Colonic mucosa (tissue), 4 donors: ENCODE results near the gene TEAD2. TPM values are rescaled to one million over a fixed set of nuclear protein-coding genes. Genes with fewer than 3 reads are reported as not detected.
"Not testable (repeated sequence)": the region's sequence is repeated elsewhere in the genome, so short reads cannot be mapped to it uniquely, and the experiment has no call there.

Experiments used
- DNase-seq: peaks from one replicate; pipeline ENCODE4 v3.0.0-alpha.2; 2020
- H3K27ac ChIP-seq: fragments of 200-600 bp; one replicate; pipeline ENCODE4 v1.8.0; 2021
- H3K27me3 ChIP-seq: fragments of 200-600 bp; one replicate; pipeline ENCODE4 v1.8.0; 2021
- H3K36me3 ChIP-seq: fragments of 200-600 bp; one replicate; pipeline ENCODE4 v1.8.0; 2021
- H3K4me1 ChIP-seq: fragments of 200-600 bp; one replicate; pipeline ENCODE4 v1.8.0; 2021; ENCODE audit warnings: mild to moderate bottlenecking
- H3K4me3 ChIP-seq: fragments of 200-600 bp; one replicate; pipeline ENCODE4 v1.8.0; 2021
- H3K9ac ChIP-seq, 2 donors: one replicate each; pipeline ENCODE4 v1.7.0; 2013; ENCODE audit warnings: control low read depth in 2 of 2, low read depth in 2 of 2, low read length in 2 of 2
- H3K9me3 ChIP-seq: fragments of 200-600 bp; one replicate; pipeline ENCODE4 v1.8.0; 2021
- CTCF ChIP-seq: fragments of 200-600 bp; IDR thresholded peaks from one replicate; pipeline ENCODE4 v1.8.0; 2022; ENCODE audit warnings: antibody characterized with exemption, mild to moderate bottlenecking
- intact Hi-C: fragments of 100-400 bp; cut with DNase I; formaldehyde crosslinking; loops from one replicate; pipeline ENCODE4 v1.14.1; 2022
- total RNA-seq, 2 donors: library from RNA; stranded (reverse); fragmentation: NEBNext Ultra II Directional in 1 of 2; extraction: Animal tissue kit (Norgen Biotek cat#: 25700) in 1 of 2; gene quantifications; one replicate each; pipeline ENCODE4 v1.2.1, GENCODE V29; 2021
- donor health status: healthy.
- donor health status: DM: no; HTN: no; CAD: no.
- donor health status: DM: no; HTN: no; CAD: no.

Gene TEAD2
- total RNA-seq, 2 donors from 2014 or later, result 17.0 to 17.7 TPM

GRCh38 chr19:49324801-49325576 is 37.2 kb downstream of the TEAD2 start, which contains the start of gene SLC6A16:
TSS of gene SLC6A16 (minus strand) at chr19:49325191. CDS start at chr19:49311347, 13,844 bp downstream.
- H3K27ac ChIP-seq, result no peak within 1 kb of the TSS
- TF ChIP-seq CTCF, result no peak
- no peaks in the 10 kb centered on the region for H3K4me1 ChIP-seq

GRCh38 chr19:49318296-49318695 is 43.9 kb downstream of the TEAD2 start:
- no peak overlapping the region for H3K9ac ChIP-seq
- no peaks in the 10 kb centered on the region for H3K36me3 ChIP-seq
- no peak overlapping the region for H3K4me3 ChIP-seq
- no peak overlapping the region for H3K27ac ChIP-seq
- TF ChIP-seq CTCF, result no peak
- intact Hi-C loops, result no loop called here
- H3K27me3 ChIP-seq, result no peaks in the 10 kb centered on the region
- DNase-seq, result no peak
- H3K4me1 ChIP-seq, result no peaks in the 10 kb centered on the region
- no peaks in the 10 kb centered on the region for H3K9me3 ChIP-seq

More at GRCh38 chr19:49324801-49325576, 37.2 kb downstream of the TEAD2 start, which contains the start of gene SLC6A16:
- Histone ChIP-seq H3K36me3 (no peaks in the 10 kb centered on the region), H3K27me3 (no peaks in the 10 kb centered on the region), H3K9ac (no peak within 1 kb of the TSS), H3K4me3 (no peak within 1 kb of the TSS), H3K9me3 (no peaks in the 10 kb centered on the region)
- peak; percentile 14 for DNase-seq
- intact Hi-C loops, result loop anchor here (10.0 kb wide), 1 partner anchor 100 kb away; no protein-coding TSS in a partner anchor

GRCh38 chr19:49316284-49316683 is 45.9 kb downstream of the TEAD2 start:
- DNase-seq, result no peak
- Histone ChIP-seq H3K4me1 (no peaks in the 10 kb centered on the region), H3K27ac (no peak overlapping the region), H3K4me3 (no peak overlapping the region), H3K36me3 (no peaks in the 10 kb centered on the region), H3K9ac (no peak overlapping the region), H3K27me3 (no peaks in the 10 kb centered on the region), H3K9me3 (no peaks in the 10 kb centered on the region)
- no peak for TF ChIP-seq CTCF
- intact Hi-C loops, result no loop called here

- Histone ChIP-seq H3K9me3 (no peaks in the 10 kb centered on the region), H3K27ac (no peak overlapping the region), H3K4me1 (no peaks in the 10 kb centered on the region), H3K36me3 (no peaks in the 10 kb centered on the region), H3K27me3 (no peaks in the 10 kb centered on the region), H3K4me3 (no peak overlapping the region), H3K9ac (no peak overlapping the region)
- no peak for TF ChIP-seq CTCF
- intact Hi-C loops, result no loop called here
- no peak for DNase-seq
Measured at GRCh38 chr19:49315111-49315510, 47.1 kb downstream of the TEAD2 start.

GRCh38 chr19:49309087-49309486 is 53.1 kb downstream of the TEAD2 start:
- H3K4me1 ChIP-seq, result no peaks in the 10 kb centered on the region
- no peak overlapping the region for H3K4me3 ChIP-seq
- no peak for TF ChIP-seq CTCF
- intact Hi-C loops, result no loop called here
- H3K9ac ChIP-seq, result no peak overlapping the region
- DNase-seq, result no peak
- no peaks in the 10 kb centered on the region for H3K27me3 ChIP-seq
- H3K27ac ChIP-seq, result no peak overlapping the region
- H3K9me3 ChIP-seq, result no peaks in the 10 kb centered on the region
- H3K36me3 ChIP-seq, result no peaks in the 10 kb centered on the region

GRCh38 chr19:49306734-49307133 is 55.5 kb downstream of the TEAD2 start:
- H3K27ac ChIP-seq, DNase-seq, intact Hi-C loops, H3K4me1 ChIP-seq, H3K9me3 ChIP-seq, H3K9ac ChIP-seq, H3K4me3 ChIP-seq, H3K36me3 ChIP-seq, H3K27me3 ChIP-seq: not testable (repeated sequence)
